Mammary epithelial cell (primary cell): ENCODE measurements around the gene KLHL42.
A peak's percentile ranks its signal among the peaks of the same experiment; 100 is the strongest.

Source experiments
- CTCF ChIP-seq, 2 donors: IDR thresholded peaks in 1 of 2; conservative IDR thresholded peaks in 1 of 2; 2 replicates each; pipeline ENCODE4 v1.5.1; 2011 to 2012; ENCODE audit warnings: inconsistent platforms in 2 of 2, low read length in 2 of 2, mild to moderate bottlenecking in 2 of 2, control low read depth in 1 of 2, low read depth in 1 of 2; ENCODE audit not compliant: insufficient read depth in 1 of 2; ENCODE audit errors: extremely low read depth in 1 of 2
- EZH2 ChIP-seq: IDR thresholded peaks from 2 replicates; pipeline ENCODE4 v1.6.1; 2012; ENCODE audit warnings: low read length, inconsistent platforms, borderline replicate concordance

GRCh38 chr12:27821259-27821973, 41.4 kb downstream of the KLHL42 start:
- TF ChIP-seq CTCF (conservative IDR thresholded peaks at IDR 0.05 in 1 of 2, IDR thresholded peaks at IDR 0.05 in 1 of 2; ENCODE audit: extremely low read depth in 1 of 2, insufficient read depth in 1 of 2, low read depth in 1 of 2, low read length in 2 of 2) (peak; percentile 81 to 92), EZH2 (no peak)
